A549 (cell line): Measurements from ENCODE around the gene NXPH3. TPM values are rescaled to one million over a fixed set of nuclear protein-coding genes. Genes with fewer than 3 reads are reported as not detected.

Experiments
- ATAC-seq, 2 experiments: fragments of 200-7000 bp in 1 of 2; fragments of >200 bp in 1 of 2; cut with Nextera tagmentation in 1 of 2; cut with Tn5 transposase in 1 of 2; 3 replicates each; pipeline versions ENCODE4 v1.8.0 to v1.9.1; 2018 to 2020; ENCODE audit warnings: mild to moderate bottlenecking in 1 of 2, moderate library complexity in 1 of 2
- CTCF ChIA-PET: fragments of 300-600 bp; sonication (Branson Sonifier 250); formaldehyde crosslinking; extraction: SDS; loops from one replicate; lab custom pipeline; 2021; ENCODE audit warnings: antibody characterized with exemption, inconsistent platforms; lab: Yijun Ruan, JAX
- POLR2A ChIA-PET: fragments of 350-600 bp; formaldehyde crosslinking; extraction: SDS; loops from one replicate; lab custom pipeline; 2021; ENCODE audit warnings: antibody characterized with exemption, inconsistent platforms; lab: Yijun Ruan, JAX
- DNase-seq, 2 experiments: peaks; one replicate each; pipeline versions ENCODE4 v3.0.0 to v3.0.0-alpha.2; 2011 to 2016; ENCODE audit warnings: low read depth in 1 of 2, low spot score in 1 of 2
- FAIRE-seq: peaks from 2 replicates; lab custom pipeline; 2011; peaks lifted over from hg19 to GRCh38; lab: Jason Lieb, UNC
- H3K27ac ChIP-seq, 2 experiments: fragments of >200 bp; sonication (Bioruptor Twin); formaldehyde crosslinking; 3 replicates each; pipeline ENCODE4 v1.5.1; 2016 to 2017
- H3K4me1 ChIP-seq: fragments of >200 bp; sonication (Bioruptor Twin); formaldehyde crosslinking; 3 replicates; pipeline ENCODE4 v1.6.1; 2016
- H3K4me2 ChIP-seq: fragments of >200 bp; sonication (Bioruptor Twin); formaldehyde crosslinking; 3 replicates; pipeline ENCODE4 v1.6.1; 2016
- H3K4me3 ChIP-seq: fragments of >200 bp; sonication (Bioruptor Twin); formaldehyde crosslinking; 3 replicates; pipeline ENCODE4 v1.5.1; 2016
- H3K9me3 ChIP-seq: fragments of >200 bp; sonication (Bioruptor Twin); formaldehyde crosslinking; 3 replicates; pipeline ENCODE4 v1.6.1; 2016
- BCL3 ChIP-seq: fragments of >200 bp; sonication (Bioruptor Twin); formaldehyde crosslinking; IDR thresholded peaks from 3 replicates; pipeline ENCODE4 v1.6.1; 2016
- CBX2 ChIP-seq: fragments of 200-600 bp; sonication (generic); IDR thresholded peaks from 2 replicates; pipeline ENCODE4 v1.6.1; 2016; ENCODE audit warnings: low read depth, mild to moderate bottlenecking, borderline replicate concordance
- CHD4 ChIP-seq: fragments of 200-600 bp; sonication (generic); IDR thresholded peaks from 2 replicates; pipeline ENCODE4 v1.6.1; 2016; ENCODE audit warnings: antibody characterized with exemption, mild to moderate bottlenecking, borderline replicate concordance
- E2F6 ChIP-seq: IDR thresholded peaks from 2 replicates; pipeline ENCODE4 v1.6.1; 2012; ENCODE audit warnings: low read depth, borderline replicate concordance
- EHF ChIP-seq: fragments of 250-450 bp; sonication (Bioruptor Pico); IDR thresholded peaks from 2 replicates; pipeline ENCODE4 v1.5.0; 2020; ENCODE audit warnings: mild to moderate bottlenecking
- FOSL2 ChIP-seq, 2 experiments: fragments of 450-650 bp in 1 of 2; fragments of >200 bp in 1 of 2; sonication (Bioruptor Twin) in 1 of 2; formaldehyde crosslinking; IDR thresholded peaks; 2 replicates each; pipeline versions ENCODE4 v1.5.0 to v1.6.1; 2016 to 2020; ENCODE audit warnings: mild to moderate bottlenecking in 1 of 2, moderate library complexity in 1 of 2
- GATA3 ChIP-seq: IDR thresholded peaks from 2 replicates; pipeline ENCODE4 v1.6.1; 2012; ENCODE audit warnings: borderline replicate concordance
- HMGXB4 ChIP-seq: fragments of 250-450 bp; sonication (Bioruptor Pico); IDR thresholded peaks from 2 replicates; pipeline ENCODE4 v1.5.0; 2021; ENCODE audit warnings: mild to moderate bottlenecking, moderate library complexity, borderline replicate concordance
- HOXB13 ChIP-seq: fragments of 250-450 bp; sonication (Bioruptor Pico); IDR thresholded peaks from 2 replicates; pipeline ENCODE4 v1.5.0; 2020; ENCODE audit warnings: low read depth, mild to moderate bottlenecking, moderate library complexity
- JUN ChIP-seq, 2 experiments: fragments of >200 bp; sonication (Bioruptor Twin); formaldehyde crosslinking; IDR thresholded peaks; 2 replicates in 1 of 2; 3 replicates in 1 of 2; pipeline ENCODE4 v1.6.1; 2016 to 2017
- KDM1A ChIP-seq: fragments of 200-600 bp; sonication (generic); IDR thresholded peaks from 2 replicates; pipeline ENCODE4 v1.6.1; 2016; ENCODE audit warnings: low read depth, mild to moderate bottlenecking
- KDM5A ChIP-seq: fragments of 200-600 bp; sonication (generic); IDR thresholded peaks from 2 replicates; pipeline ENCODE4 v1.6.1; 2016; ENCODE audit warnings: antibody characterized with exemption, mild to moderate bottlenecking
- MAFK ChIP-seq: fragments of 450-650 bp; IDR thresholded peaks from 2 replicates; pipeline ENCODE4 v1.6.1; 2014; ENCODE audit not compliant: partially characterized antibody
- MAX ChIP-seq: IDR thresholded peaks from 2 replicates; pipeline ENCODE4 v1.6.1; 2012
- MYC ChIP-seq: IDR thresholded peaks from 2 replicates; pipeline ENCODE4 v1.6.1; 2012; ENCODE audit warnings: mild to moderate bottlenecking, inconsistent platforms, low read length, improper control_type of control experiment, borderline replicate concordance
- NFE2L2 ChIP-seq: fragments of 150-350 bp; conservative IDR thresholded peaks from 2 replicates; pipeline ENCODE4 v1.6.1; 2014; ENCODE audit warnings: low read length
- PHF8 ChIP-seq: fragments of 200-600 bp; sonication (generic); IDR thresholded peaks from 2 replicates; pipeline ENCODE4 v1.6.1; 2016; ENCODE audit warnings: low read depth, mild to moderate bottlenecking, antibody characterized with exemption, moderate library complexity, borderline replicate concordance
- RARB ChIP-seq: fragments of 250-450 bp; sonication (Bioruptor Pico); IDR thresholded peaks from 2 replicates; pipeline ENCODE4 v1.8.0; 2021; ENCODE audit warnings: mild to moderate bottlenecking, moderate library complexity
- RCOR1 ChIP-seq: fragments of 150-350 bp; IDR thresholded peaks from 2 replicates; pipeline ENCODE4 v1.6.1; 2014; ENCODE audit warnings: antibody characterized with exemption, low read length, low read depth
- SMC3 ChIP-seq: fragments of >200 bp; sonication (Bioruptor Twin); formaldehyde crosslinking; IDR thresholded peaks from 3 replicates; pipeline ENCODE4 v1.6.1; 2018; ENCODE audit warnings: inconsistent platforms
- SREBF2 ChIP-seq: fragments of 450-650 bp; IDR thresholded peaks from 2 replicates; pipeline ENCODE4 v1.6.1; 2014; ENCODE audit warnings: mild to moderate bottlenecking, moderate library complexity
- USF2 ChIP-seq: fragments of 450-650 bp; IDR thresholded peaks from 2 replicates; pipeline ENCODE4 v1.6.1; 2014; ENCODE audit warnings: antibody characterized with exemption
- ZC3H11A ChIP-seq: fragments of 450-650 bp; IDR thresholded peaks from 2 replicates; pipeline ENCODE4 v1.6.1; 2014; ENCODE audit warnings: antibody characterized with exemption, mild to moderate bottlenecking
- ZSCAN20 ChIP-seq: fragments of 250-450 bp; sonication (Bioruptor Pico); IDR thresholded peaks from 2 replicates; pipeline ENCODE4 v1.8.0; 2022; ENCODE audit warnings: mild to moderate bottlenecking, moderate library complexity
- WGBS: methylation state at CpG from one replicate; pipeline ENCODE4 v1.1.6; 2017; ENCODE audit errors: missing lambda C conversion rate; 5-methylcytosine and 5-hydroxymethylcytosine counted together
- polyA plus RNA-seq, 4 experiments: library from polyadenylated mRNA; depleted of rRNA in 3 of 4; stranded (reverse); fragments of >200 nt; fragmentation: RNase III in 1 of 4; extraction: RNeasy Plus Mini Kit Qiagen cat#74134 plus additional on column Dnase treatment in 1 of 4; gene quantifications; 2 replicates in 3 of 4; 3 replicates in 1 of 4; pipeline ENCODE4 v1.2.3, GENCODE V29; 2011 to 2017

The NXPH3 gene
- polyA plus RNA-seq, 2 of the 4 experiments (the other 2 are of a cell fraction), result 0.12 to 0.30 TPM

GRCh38 chr17:49616601-49617131, 41.0 kb downstream of the NXPH3 start:
- ATAC-seq, result no peak
- no peak overlapping the region for H3K27ac ChIP-seq
- POLR2A ChIA-PET, result no interaction called here
- no peak for TF ChIP-seq MAX
- TF ChIP-seq NFE2L2, result no peak
- no peak for TF ChIP-seq SMC3
- TF ChIP-seq HMGXB4, result no peak
- no peak for TF ChIP-seq ZSCAN20
- no peak for TF ChIP-seq JUN (IDR thresholded peaks at IDR 0.05)
- TF ChIP-seq MAFK, result no peak
- TF ChIP-seq GATA3, result no peak
- TF ChIP-seq ZC3H11A, result no peak
- TF ChIP-seq BCL3, result no peak
- TF ChIP-seq EHF (CRISPR knock-in tag), result no peak
- no peak for TF ChIP-seq CHD4
- TF ChIP-seq PHF8, result no peak
- no peak for TF ChIP-seq SREBF2
- TF ChIP-seq FOSL2 (IDR thresholded peaks at IDR 0.05), result no peak
- TF ChIP-seq FOSL2 (CRISPR knock-in tag; IDR thresholded peaks at IDR 0.05), result no peak
- TF ChIP-seq, all 56 proteins: peak for 0
- WGBS, result 92% methylated on average over 10 of the region's 10 CpGs
- Histone ChIP-seq H3K4me1 (no peaks in the 10 kb centered on the region), H3K4me3 (no peak overlapping the region), H3K4me2 (no peak overlapping the region), H3K9me3 (no peaks in the 10 kb centered on the region)
- DNase-seq (no peak), FAIRE-seq (no peak)
- CTCF ChIA-PET, result interaction anchor here (1.3 to 3.4 kb wide), 3 partner anchors 11 to 47 kb away, joined by 3 to 15 read pairs (median 8); no protein-coding TSS in a partner anchor

GRCh38 chr17:49618028-49618611, 42.4 kb downstream of the NXPH3 start:
- no peak overlapping the region for H3K27ac ChIP-seq
- H3K4me1 ChIP-seq, result no peaks in the 10 kb centered on the region
- DNase-seq (no peak), FAIRE-seq (no peak), ATAC-seq (no peak)
- TF ChIP-seq E2F6 (no peak), KDM5A (no peak), RARB (CRISPR knock-in tag) (no peak), CBX2 (no peak), MYC (no peak), RCOR1 (no peak), USF2 (no peak), HOXB13 (no peak), KDM1A (no peak), SMC3 (no peak)
- no peak overlapping the region for H3K4me3 ChIP-seq
- ChIA-PET POLR2A (no interaction called here), CTCF (interaction anchor here (0.6 to 3.4 kb wide), 10 partner anchors 11 to 77 kb away, joined by 3 to 15 read pairs (median 3); no protein-coding TSS in a partner anchor)
- H3K9me3 ChIP-seq, result no peaks in the 10 kb centered on the region
- WGBS, result 89% methylated on average over 3 of the region's 3 CpGs
- H3K4me2 ChIP-seq, result no peak overlapping the region
